Measurements from ENCODE around the gene ZNF512. TPM values are rescaled to one million over a fixed set of nuclear protein-coding genes. Genes with fewer than 3 reads are reported as not detected.

ZNF512 gene
- total RNA-seq, 4 donors from 2014 or later: 15.6 to 74.2 (median 20.2) TPM

DNA sequence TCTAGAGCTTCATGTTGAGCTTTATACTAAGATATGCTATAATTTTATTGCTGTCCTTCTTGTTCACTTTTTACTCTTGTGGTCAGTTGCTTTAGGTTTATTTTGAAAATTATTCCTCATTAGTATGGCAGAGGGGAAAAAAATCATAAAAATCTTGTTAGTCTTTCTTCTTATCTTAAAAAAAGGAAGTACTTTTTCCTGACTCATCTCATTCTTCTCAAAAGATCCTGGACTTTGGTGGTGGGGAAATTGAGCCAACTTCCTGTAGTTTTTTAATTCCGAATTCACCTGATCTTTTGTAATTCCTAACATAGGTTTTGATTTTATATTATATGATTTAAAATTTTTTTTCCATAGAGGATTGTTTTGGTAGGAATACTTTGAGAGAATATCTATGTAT lies 84.6 kb downstream of the ZNF512 start:
- TF ChIP-seq, protein P1, sequence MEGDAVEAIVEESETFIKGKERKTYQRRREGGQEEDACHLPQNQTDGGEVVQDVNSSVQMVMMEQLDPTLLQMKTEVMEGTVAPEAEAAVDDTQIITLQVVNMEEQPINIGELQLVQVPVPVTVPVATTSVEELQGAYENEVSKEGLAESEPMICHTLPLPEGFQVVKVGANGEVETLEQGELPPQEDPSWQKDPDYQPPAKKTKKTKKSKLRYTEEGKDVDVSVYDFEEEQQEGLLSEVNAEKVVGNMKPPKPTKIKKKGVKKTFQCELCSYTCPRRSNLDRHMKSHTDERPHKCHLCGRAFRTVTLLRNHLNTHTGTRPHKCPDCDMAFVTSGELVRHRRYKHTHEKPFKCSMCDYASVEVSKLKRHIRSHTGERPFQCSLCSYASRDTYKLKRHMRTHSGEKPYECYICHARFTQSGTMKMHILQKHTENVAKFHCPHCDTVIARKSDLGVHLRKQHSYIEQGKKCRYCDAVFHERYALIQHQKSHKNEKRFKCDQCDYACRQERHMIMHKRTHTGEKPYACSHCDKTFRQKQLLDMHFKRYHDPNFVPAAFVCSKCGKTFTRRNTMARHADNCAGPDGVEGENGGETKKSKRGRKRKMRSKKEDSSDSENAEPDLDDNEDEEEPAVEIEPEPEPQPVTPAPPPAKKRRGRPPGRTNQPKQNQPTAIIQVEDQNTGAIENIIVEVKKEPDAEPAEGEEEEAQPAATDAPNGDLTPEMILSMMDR (IDR thresholded peaks at IDR 0.05): no peak
- DNase-seq (ENCODE audit: low spot score) (no peak), ATAC-seq (ENCODE audit: low FRiP score) (no peak)

DNA sequence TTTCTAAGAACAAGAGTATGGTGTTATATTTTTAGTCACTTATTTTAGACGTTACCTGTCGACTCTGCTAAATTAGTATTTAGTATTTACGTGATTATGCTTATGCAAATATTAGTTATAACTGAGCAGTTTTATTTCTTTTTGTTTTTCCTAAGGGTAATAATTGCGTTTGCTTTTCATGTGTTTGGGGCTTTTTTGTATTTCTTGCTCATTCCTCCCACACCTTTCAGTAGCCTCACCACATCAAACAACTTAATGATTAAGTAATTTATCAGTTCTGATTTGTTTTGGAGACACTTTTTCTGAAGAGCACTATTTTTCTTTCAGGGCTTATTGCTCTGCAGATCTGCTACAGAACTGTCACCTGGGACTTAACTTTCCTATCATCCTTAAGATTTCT lies 88.4 kb downstream of the ZNF512 start:
- ATAC-seq (ENCODE audit: low FRiP score) (no peak), DNase-seq (ENCODE audit: low spot score) (no peak)
- TF ChIP-seq, protein P1 (IDR thresholded peaks at IDR 0.05): no peak

Small RNA genes lying within 50 kb of the gene (small RNA-seq; reads per million reads assigned to genes)
- not detected for gene RF00340

Other genes starting within 250 kb of the ZNF512 start
- gene GTF3C2, start 226.3 kb upstream of the ZNF512 start, total RNA-seq: 10 to 100 TPM; 24.8 to 76.1 (median 34.8) TPM
- 10 to 100 TPM; 33.4 to 53.0 (median 42.5) TPM for gene EIF2B4, start 212.7 kb upstream of the ZNF512 start, total RNA-seq
- gene SNX17, start 212.4 kb upstream of the ZNF512 start, total RNA-seq: 100 to 1,000 TPM in 3 of 4 donors, 10 to 100 TPM in 1; 92.6 to 116 (median 105) TPM
- gene ZNF513, start 202.3 kb upstream of the ZNF512 start, total RNA-seq: 10 to 100 TPM in 2 of 4 donors, 1 to 10 TPM in 2; 8.2 to 17.2 (median 11.1) TPM
- 10 to 100 TPM; 44.6 to 71.9 (median 60.4) TPM for gene PPM1G, start 173.5 kb upstream of the ZNF512 start, total RNA-seq
- gene NRBP1, start 154.4 kb upstream of the ZNF512 start, total RNA-seq: 10 to 100 TPM; 65.6 to 75.5 (median 71.8) TPM
- gene KRTCAP3, start 140.7 kb upstream of the ZNF512 start, total RNA-seq: 1 to 10 TPM in 2 of 4 donors, under 1 TPM in 1, not detected in 1; 0.75 to 1.8 (median 1.3) TPM
- gene IFT172, start 93.3 kb upstream of the ZNF512 start, total RNA-seq: 10 to 100 TPM; 13.6 to 40.5 (median 32.4) TPM
- 10 to 100 TPM; 24.0 to 82.0 (median 52.2) TPM for gene FNDC4, start 87.8 kb upstream of the ZNF512 start, total RNA-seq
- 1 to 10 TPM in 3 of 4 donors, under 1 TPM in 1; 0.56 to 1.7 (median 1.4) TPM for gene GCKR, start 86.2 kb upstream of the ZNF512 start, total RNA-seq
- gene CCDC121, start 46.0 kb downstream of the ZNF512 start, total RNA-seq: 1 to 10 TPM; 1.2 to 8.0 (median 3.2) TPM
- gene GPN1, start 46.0 kb downstream of the ZNF512 start, total RNA-seq: 10 to 100 TPM; 21.0 to 32.5 (median 24.9) TPM
- gene SUPT7L, start 80.6 kb downstream of the ZNF512 start, total RNA-seq: 10 to 100 TPM; 24.9 to 32.9 (median 28.0) TPM
- gene SLC4A1AP, start 80.8 kb downstream of the ZNF512 start, total RNA-seq: 10 to 100 TPM; 16.1 to 24.1 (median 20.4) TPM
- gene MRPL33, start 188.7 kb downstream of the ZNF512 start, total RNA-seq: 100 to 1,000 TPM; 109 to 130 (median 116) TPM